HEK293T (cell line): ENCODE data around the gene MGST2.

ENCODE experiments used
- CTCF ChIA-PET: fragments of 350-600 bp; formaldehyde crosslinking; extraction: SDS; loops from one replicate; lab custom pipeline; 2021; ENCODE audit warnings: antibody characterized with exemption, inconsistent platforms; lab: Yijun Ruan, JAX
- POLR2A ChIA-PET: fragments of 350-600 bp; formaldehyde crosslinking; extraction: SDS; loops from one replicate; lab custom pipeline; 2020; ENCODE audit warnings: antibody characterized with exemption, inconsistent platforms; lab: Yijun Ruan, JAX
- DNase-seq: peaks from one replicate; pipeline ENCODE4 v3.0.0; 2012; ENCODE audit warnings: mixed read lengths; ENCODE audit errors: extremely low spot score
- ARNT ChIP-seq: fragments of 450-650 bp; IDR thresholded peaks from 2 replicates; pipeline ENCODE4 v1.6.1; 2017; ENCODE audit warnings: mild to moderate bottlenecking
- BHLHE40 ChIP-seq: fragments of 450-650 bp; IDR thresholded peaks from 2 replicates; pipeline ENCODE4 v1.6.1; 2016; ENCODE audit warnings: mild to moderate bottlenecking, moderate library complexity, borderline replicate concordance
- CTBP1 ChIP-seq: fragments of 450-650 bp; IDR thresholded peaks from 2 replicates; pipeline ENCODE4 v1.6.1; 2016; ENCODE audit warnings: borderline replicate concordance
- ELF4 ChIP-seq: fragments of 450-650 bp; IDR thresholded peaks from 2 replicates; pipeline ENCODE4 v1.6.1; 2017; ENCODE audit warnings: antibody characterized with exemption
- FOXA1 ChIP-seq: fragments of 450-650 bp; IDR thresholded peaks from 2 replicates; pipeline ENCODE4 v1.6.1; 2016; ENCODE audit warnings: mild to moderate bottlenecking
- FOXK2 ChIP-seq: fragments of 450-650 bp; IDR thresholded peaks from 2 replicates; pipeline ENCODE4 v1.6.1; 2016; ENCODE audit warnings: mild to moderate bottlenecking
- FOXM1 ChIP-seq: fragments of 450-650 bp; IDR thresholded peaks from 2 replicates; pipeline ENCODE4 v1.6.1; 2017; ENCODE audit warnings: mild to moderate bottlenecking, borderline replicate concordance
- HDGF ChIP-seq: fragments of 450-650 bp; IDR thresholded peaks from 2 replicates; pipeline ENCODE4 v1.6.1; 2017; ENCODE audit warnings: antibody characterized with exemption, borderline replicate concordance
- L3MBTL2 ChIP-seq: fragments of 450-650 bp; conservative IDR thresholded peaks from 2 replicates; pipeline ENCODE4 v1.6.1; 2016; ENCODE audit warnings: mild to moderate bottlenecking
- LEF1 ChIP-seq: fragments of 450-650 bp; IDR thresholded peaks from 2 replicates; pipeline ENCODE4 v1.6.1; 2017; ENCODE audit warnings: mild to moderate bottlenecking, borderline replicate concordance
- NFRKB ChIP-seq: fragments of 450-650 bp; IDR thresholded peaks from 2 replicates; pipeline ENCODE4 v1.6.1; 2016; ENCODE audit warnings: mild to moderate bottlenecking, moderate library complexity
- PKNOX1 ChIP-seq: fragments of 450-650 bp; IDR thresholded peaks from 2 replicates; pipeline ENCODE4 v1.6.1; 2016
- SP1 ChIP-seq: fragments of 450-650 bp; IDR thresholded peaks from 2 replicates; pipeline ENCODE4 v1.6.1; 2017
- SUZ12 ChIP-seq: fragments of 450-650 bp; IDR thresholded peaks from 2 replicates; pipeline ENCODE4 v1.6.1; 2016; ENCODE audit warnings: mild to moderate bottlenecking
- TARDBP ChIP-seq: fragments of 450-650 bp; IDR thresholded peaks from 2 replicates; pipeline ENCODE4 v1.6.1; 2016
- ZNF384 ChIP-seq: fragments of 450-650 bp; IDR thresholded peaks from 2 replicates; pipeline ENCODE4 v1.6.1; 2016

MGST2 gene

DNA sequence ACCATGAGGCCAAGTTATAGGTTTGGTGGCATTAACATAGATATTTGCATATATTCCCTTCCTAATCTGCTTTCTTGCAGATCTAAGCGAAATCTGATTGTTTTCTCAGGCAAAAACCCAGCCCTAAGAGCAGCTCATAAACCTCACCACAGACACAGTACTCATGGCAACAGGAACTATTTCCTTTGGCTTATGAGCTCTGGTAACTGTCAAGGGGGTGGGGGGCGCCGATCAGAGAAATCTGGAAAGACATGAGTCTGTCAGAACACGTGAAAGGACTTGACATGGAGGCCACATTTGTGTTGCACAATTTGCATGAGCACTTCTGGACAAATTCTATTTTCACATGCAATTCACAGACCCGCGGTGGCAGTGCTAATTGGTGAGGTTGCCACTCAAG lies 83.7 kb downstream of the MGST2 start:
- POLR2A ChIA-PET, result no interaction called here
- TF ChIP-seq NFRKB, result no peak
- TF ChIP-seq ARNT, result no peak
- TF ChIP-seq LEF1, result no peak
- TF ChIP-seq HDGF, result no peak
- TF ChIP-seq CTBP1, result no peak
- TF ChIP-seq ZNF384, result no peak
- no peak for TF ChIP-seq PKNOX1
- no peak for TF ChIP-seq FOXK2
- TF ChIP-seq TARDBP, result no peak
- no peak for TF ChIP-seq FOXM1
- CTCF ChIA-PET, result interaction anchor here (0.6 to 2.1 kb wide), 5 partner anchors 9 to 39 kb away, joined by 3 to 7 read pairs (median 4); no protein-coding TSS in a partner anchor
- DNase-seq, result no peak

DNA sequence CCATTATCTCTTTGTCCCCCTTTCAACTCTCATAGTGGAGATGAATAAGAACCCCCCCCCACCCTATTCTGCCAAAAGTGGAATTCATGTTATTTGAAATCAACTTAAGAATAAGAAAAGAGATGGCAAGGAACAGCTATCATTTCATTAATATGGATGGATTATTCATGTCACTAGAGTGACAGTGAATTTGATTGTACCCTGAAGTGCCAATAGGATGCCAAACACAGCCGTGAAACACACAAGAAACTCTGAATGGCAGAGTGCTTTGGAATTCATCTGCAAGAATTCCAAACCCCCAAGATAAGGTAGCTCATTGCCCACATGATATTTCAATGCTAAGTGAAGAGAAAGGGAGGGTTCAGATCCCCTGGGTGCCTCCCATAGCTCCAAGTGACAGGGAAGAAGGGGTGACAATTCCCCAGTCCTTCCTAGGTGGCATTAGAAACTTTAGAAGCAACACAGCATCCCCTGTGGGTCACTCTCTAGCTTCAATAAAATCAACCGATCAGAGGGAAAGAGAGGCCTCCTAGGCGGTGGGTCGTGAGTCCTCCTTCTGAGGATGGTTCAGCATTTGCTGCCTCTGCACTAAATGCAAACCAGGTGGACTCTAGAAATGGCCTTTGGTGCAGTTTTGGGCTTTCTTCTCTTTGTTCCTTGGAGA lies 84.3 kb downstream of the MGST2 start:
- no peak for DNase-seq
- ChIA-PET CTCF (interaction anchor here (0.6 to 2.1 kb wide), 7 partner anchors 10 to 60 kb away, joined by 3 to 7 read pairs (median 4); no protein-coding TSS in a partner anchor), POLR2A (no interaction called here)
- no peak for TF ChIP-seq BHLHE40
- no peak for TF ChIP-seq SP1
- no peak for TF ChIP-seq LEF1
- no peak for TF ChIP-seq FOXA1
- TF ChIP-seq L3MBTL2, result no peak

- CTCF ChIA-PET, result no interaction called here
Measured at GRCh38 chr4:139753686-139754085, 88.1 kb downstream of the MGST2 start.

More at GRCh38 chr4:139753686-139754085, 88.1 kb downstream of the MGST2 start:
- TF ChIP-seq L3MBTL2 (no peak), FOXM1 (no peak), FOXA1 (no peak), BHLHE40 (no peak), SP1 (no peak), CTBP1 (no peak), HDGF (no peak), ARNT (no peak), ZNF384 (no peak), FOXK2 (no peak), SUZ12 (no peak), LEF1 (no peak), ELF4 (no peak), NFRKB (no peak)
- POLR2A ChIA-PET, result no interaction called here
- DNase-seq, result no peak
